Pons (tissue), 1 donor: ENCODE measurements around the gene BTBD16.

Experiments
- DNase-seq: peaks from one replicate; pipeline ENCODE4 v3.0.0-alpha.2; 2016; ENCODE audit warnings: low spot score

BTBD16 gene

DNA sequence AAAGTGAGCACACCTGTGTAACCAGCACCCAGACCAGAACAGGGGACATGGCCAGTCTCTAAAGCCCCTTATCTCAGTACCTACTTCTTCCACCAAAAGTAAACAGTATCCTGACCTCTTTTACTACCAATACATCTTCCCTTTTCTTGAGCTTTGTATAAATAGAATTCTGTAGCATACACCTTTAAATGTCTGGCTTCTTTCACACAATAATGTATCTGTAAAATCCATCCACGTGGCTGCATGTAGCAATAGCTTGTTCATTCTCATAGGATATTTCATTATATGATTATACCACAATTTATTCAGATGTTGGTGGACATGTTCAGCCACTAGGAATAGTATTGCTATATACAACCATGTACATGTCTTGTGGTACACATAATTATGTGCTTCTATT, 40.6 kb downstream of the BTBD16 start:
- DNase-seq, result no peak

DNA sequence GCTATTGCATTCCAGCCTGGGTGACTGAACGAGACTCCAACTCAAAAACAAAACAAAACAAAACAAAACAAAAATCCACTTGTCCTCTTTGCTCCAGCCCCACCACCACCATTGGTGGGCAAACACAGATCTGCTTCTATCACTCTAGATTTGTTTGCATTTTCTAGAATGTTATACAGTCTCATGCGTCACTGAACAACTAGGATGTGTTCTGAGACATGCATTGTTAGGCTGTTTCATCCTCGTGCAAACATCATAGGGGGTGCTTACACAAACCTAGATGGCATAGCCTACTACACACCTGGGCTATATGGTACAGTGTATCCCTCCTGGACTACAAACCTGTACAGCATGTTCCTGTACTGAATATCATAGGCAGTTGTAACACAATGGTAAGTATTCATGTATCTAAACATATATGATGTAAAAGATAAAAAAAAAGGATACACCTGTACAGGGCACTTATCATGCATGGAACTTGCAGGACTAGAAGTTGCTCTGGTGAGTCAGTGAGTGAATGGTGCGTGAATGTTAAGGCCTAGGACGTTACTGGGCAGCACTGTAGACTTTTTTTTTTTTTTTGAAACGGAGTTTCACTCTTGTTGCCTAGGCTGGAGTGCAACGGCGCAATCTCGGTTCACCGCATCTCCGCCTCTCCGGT, 45.3 kb downstream of the BTBD16 start:
- DNase-seq, result no peak

DNA sequence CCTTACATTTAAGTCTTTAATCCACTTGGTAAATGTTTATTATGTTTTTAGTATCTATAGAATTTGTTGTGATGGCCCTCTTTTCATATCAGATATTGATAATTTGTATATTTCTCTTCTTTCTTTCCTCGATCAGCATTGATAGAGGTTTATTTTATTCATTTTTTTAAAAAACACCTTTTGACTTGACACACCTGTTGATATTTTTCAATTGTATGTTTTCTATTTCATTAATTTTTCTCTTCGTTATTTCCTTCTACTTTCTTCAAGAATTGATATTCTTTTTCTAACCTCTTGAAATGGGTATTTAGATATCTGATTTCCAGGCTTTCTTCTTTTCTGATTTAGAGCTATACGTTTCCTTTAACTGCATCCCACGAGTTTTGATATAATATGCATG, 50.9 kb downstream of the BTBD16 start:
- no peak for DNase-seq

DNA sequence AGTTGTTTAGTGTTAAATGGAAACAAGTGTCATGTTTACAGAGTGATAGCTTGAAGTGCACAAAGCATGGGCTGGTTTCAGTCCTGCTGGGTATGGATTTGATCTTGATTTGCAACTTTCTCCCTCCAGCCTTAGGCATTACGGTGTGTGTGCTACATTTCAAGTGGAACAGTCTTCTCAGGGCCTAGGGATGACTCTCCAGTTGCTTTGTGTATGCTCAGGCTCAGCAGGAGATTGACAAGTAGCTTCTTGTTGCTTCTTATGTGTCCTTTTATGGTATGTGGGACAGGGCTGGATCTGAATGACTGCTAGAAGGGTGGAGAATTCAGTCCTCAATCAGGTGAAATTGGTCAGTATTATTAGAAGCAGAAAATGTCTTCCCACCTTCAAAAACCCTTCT, 52.1 kb downstream of the BTBD16 start:
- no peak for DNase-seq

DNA sequence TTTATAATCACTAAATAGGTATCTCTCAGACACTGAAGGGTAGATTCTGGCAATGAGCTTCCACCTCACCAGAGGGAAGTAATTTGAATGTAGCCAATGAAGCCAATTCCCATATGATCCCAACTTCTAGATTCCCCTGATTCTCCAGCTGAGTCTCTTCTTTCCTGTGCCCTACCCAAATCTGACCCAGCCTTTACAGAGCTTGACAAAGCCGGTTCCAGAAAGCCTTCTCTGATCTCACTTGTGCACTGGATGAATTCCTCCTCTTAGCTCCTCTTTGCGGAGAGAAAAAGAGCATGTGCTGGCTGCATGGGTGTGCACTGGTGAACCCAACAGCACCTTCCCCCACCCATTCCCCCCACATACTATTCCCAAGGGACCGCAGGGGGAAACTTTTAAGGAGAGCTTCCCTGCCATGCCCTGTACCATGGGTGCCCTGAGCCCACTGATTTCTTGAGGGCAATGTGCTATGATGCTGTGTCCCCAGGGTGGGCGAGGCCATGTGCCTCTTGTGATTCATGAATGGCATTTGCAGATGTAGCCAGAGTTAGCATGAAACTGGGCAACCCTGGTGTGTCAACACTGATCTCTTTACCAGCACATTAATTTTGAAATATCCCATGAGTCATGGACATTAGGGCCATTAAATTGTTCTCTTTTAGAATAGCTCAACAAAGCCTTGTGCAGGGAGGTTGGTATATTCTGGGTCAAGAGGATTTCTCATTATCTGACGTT, 53.0 kb downstream of the BTBD16 start:
- no peak for DNase-seq

DNA sequence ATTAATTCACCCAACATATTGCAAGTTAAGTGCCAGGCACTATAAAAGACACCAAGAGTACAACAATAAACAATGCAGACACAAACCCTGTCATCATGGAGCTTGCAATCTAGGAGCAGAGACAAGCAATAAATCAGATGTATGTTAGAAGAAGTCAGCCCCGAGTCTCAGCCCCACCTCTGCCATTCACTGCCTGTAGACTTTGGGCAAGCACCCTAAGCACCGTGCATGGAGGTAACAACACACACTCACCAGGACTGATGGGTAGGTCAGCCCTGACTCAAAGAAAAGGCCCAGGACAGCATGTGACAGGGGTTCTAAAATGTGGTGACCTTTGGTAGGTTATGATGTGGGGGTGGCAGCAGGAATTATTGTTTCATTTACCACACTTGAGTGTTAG, 54.1 kb downstream of the BTBD16 start:
- DNase-seq, result no peak

DNA sequence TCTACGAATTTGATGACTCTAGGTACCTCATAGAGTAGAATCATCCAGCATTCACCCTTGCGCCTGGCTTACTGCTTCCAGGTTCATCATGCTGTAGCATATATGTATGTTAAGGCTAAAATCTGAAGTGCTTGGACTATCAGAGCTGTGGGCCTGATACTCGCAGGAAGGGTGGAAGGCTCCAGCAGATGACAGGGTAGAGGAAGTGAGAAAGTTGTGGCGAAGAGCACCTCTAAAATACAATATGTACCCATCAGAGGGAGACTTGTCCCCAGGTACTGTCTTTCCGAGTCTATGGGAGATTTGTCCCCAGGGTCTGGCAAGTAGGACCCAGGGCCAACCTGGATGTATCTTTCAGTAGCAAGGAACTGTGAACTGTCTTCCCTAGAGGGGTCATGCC, 55.3 kb downstream of the BTBD16 start:
- DNase-seq, result no peak

DNA sequence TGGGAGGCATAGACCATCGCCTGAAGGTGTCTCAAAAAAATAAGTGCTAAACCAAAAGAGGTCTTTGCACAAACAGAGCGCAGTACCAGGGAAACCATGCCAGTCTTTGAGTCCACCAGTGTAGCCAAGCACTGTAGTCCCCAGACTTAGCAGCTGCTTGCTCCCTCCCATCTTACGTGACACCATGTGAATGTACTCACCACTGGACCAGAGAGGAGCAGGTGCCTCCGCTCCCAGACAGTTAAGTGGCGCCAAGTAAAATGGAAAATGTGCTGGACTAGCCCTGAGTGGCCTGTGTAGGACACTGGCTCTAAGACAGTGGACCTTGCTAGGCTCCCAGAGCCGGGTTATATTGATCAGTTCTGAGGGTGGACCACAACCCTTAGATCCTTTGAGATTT, 55.7 kb downstream of the BTBD16 start:
- no peak for DNase-seq

DNA sequence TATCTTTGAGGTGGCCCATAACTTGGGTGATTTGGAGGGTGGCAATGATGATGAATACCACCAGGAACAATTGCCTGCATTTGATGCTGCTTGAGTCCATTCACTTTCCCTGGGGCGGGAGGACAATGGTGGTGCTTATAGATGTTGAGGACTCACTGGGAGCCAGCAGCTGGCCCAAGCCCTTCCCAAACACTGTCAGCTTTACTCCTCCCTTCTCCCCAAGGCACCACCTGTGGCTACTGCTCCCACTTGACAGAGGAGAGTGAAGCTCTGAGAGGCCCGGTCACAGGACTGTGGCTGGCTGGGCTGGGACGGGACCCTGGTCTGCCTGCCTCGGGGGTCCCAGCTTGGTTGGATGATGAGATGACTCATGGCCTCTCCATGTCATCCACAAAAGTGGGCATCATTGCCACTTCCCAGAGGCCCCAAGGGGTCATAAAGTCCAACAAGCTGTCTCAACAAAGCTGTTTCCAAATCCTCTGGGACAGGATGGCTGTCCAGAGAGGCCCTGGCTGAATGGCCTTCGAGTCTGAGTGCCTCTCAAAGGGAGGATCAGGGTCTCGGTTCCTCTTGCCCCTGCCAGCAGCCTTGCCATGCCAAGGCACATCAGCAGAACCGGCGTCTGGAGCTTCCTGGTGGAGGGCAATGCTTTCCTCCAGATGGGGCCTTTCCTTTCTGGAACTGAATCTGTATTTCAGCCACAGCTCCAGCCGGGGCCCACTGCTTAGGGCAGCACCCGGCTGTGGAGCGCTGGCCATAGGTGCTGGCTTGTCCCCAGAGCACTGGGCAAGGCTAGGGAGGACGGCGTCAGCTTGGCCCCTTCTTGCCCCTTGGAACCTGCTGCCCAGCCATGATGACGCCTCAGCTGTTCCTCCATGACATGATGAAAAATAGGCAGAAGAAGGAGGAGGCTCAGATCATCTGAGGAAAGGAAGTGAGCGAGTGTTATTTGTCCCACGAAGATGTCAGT, 56.4 kb downstream of the BTBD16 start:
- no peak for DNase-seq

DNA sequence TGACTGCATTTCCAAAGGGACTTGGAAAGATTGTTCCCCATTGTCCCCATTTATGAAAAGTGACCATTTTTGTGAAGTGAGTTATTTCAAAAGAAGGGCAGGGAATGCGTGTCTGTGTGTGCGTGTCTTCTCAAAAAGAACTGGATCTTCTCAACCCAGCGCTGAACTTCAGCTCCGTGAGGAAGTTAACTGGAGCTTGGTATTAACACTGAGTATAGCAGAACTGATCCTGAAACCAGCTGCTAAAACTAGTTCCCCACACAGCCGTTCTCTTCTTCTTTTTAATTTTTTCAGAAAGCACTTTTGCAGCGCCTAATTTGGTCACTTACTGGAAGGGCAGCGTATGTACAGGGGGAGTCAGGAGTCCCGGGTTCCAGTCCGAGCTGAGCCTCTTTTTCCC, 57.6 kb downstream of the BTBD16 start:
- no peak for DNase-seq

DNA sequence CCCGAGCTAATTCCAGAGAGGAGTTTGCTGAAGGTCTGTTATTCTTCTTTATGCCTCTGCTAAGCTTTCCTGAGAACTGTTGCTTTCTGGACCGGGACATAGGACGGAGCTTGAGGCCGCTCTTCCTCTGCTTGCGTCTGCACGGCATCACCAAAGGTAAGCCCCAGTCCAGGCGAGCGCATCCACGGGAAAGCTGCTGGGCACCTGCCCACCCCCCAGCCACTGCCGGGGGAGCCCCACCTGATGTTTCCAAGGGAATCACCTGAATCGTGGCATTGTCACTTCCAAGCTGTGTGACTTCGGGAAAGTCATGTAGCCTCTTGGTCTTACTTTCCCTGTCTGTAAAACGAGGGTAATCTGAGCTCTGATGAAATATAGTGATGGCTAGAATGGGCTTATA, 58.3 kb downstream of the BTBD16 start:
- no peak for DNase-seq

DNA sequence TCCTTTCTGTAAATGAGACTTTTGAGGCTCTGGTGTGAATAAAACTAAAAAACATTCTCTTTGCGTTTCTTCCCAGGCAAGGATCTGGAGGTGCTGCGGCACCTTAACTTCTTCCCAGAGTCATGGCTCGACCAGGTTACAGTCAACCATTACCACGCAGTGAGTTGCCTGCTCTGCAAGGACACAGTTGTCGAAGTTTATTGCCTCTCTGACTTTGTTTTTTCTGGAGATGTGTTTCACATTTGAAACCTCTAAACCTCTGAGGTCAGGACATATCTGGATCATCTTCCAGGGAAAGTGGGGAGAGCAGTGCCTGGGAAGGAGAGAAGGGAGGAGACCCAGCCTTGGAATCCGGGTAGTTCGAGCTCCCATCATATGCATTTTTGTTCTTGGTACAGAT, 60.0 kb downstream of the BTBD16 start:
- DNase-seq, result no peak

DNA sequence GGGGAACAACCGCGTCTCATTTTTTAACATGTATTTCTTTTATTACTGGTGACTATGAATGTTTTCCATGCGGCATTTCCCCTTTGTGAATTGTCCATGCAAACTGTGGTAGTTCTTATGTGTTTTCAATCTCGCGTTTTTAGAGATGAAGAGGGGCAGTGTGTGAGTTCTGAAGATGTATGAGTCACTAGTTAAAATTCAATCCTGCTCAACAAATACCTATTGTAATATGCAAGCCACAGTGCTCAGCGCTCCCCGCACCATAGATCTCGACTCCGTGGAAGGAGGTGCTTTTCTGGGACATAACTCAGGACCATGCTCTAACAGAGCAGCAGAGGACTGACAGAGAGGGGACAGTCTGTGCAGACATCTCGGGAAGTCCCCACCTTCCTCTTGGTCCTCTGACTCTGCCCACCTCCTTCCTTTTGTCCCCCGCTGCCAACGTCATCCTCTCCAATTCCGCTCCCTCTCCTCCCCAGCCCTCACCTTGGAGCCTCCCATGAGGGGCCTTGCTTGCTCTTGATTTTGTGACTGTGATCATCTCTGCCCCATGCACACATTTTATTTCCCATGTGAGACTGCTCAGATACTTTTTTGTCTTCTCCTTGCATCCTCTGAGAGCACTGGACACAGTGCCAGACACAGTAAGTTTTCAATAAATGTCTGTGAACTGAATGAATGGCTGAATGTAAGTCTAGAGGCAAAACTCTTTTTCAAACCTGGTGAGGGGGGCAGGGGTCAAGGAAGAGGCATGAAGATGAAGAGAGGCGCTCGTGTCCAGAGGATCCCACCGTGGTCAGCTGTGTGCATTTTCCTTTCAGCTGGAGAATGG, 60.7 kb downstream of the BTBD16 start:
- peak; percentile 97 for DNase-seq

DNA sequence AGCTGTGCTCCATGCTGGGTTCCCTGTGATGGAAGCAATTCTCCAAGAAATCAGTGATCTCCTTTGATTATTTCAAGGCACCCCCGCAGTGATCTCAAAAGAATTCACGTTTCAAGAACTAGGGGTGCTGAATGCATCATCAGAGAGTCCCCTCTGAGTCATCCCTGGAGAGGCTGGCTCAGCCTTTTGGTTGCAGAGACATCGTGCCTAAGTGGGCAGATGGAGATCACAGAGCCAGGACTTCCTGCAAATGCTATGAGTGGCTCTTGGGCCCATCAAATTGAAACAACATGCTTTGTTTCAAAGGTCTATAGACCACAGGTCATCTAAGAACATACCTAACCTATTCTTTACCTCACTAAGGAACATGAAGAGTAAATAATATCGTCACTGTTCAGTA, 61.9 kb downstream of the BTBD16 start:
- DNase-seq, result no peak

DNA sequence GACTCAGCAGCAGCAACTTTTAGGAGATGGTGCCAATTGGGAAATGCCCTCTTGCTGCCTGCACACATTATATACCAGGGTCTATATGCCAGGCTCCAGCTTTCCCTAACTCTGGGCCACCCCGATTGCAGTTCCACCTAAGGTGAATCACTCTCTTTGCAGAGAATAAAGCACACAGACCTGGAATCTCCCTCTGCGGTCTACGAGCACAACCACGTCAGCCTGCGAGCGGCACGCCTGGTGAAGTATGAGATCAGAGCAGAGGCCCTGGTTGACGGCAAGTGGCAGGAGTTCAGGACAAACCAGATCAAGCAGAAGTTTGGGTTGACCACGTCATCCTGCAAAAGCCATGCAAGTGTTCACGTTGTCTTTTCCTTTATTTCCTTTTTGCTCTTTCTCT, 65.2 kb downstream of the BTBD16 start:
- DNase-seq, result no peak

DNA sequence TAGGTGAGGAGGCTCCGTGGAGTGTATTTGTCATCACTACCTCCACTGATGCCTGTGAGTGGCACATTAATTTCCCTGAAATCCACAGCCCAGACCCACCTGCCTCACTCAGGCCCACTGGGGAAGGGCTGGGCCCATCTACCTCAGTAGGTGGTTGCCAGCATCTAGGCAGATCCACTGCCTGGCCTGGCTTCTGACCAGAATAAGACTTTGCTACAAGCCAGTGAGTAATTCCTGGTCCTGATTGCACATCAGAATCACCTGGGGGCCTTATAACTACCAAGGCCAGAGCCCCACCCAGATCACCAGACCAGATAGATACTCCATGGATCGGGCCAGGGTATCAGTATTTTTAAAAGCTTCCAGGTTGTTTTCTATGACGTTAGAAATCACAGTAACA, 65.9 kb downstream of the BTBD16 start:
- no peak for DNase-seq

DNA sequence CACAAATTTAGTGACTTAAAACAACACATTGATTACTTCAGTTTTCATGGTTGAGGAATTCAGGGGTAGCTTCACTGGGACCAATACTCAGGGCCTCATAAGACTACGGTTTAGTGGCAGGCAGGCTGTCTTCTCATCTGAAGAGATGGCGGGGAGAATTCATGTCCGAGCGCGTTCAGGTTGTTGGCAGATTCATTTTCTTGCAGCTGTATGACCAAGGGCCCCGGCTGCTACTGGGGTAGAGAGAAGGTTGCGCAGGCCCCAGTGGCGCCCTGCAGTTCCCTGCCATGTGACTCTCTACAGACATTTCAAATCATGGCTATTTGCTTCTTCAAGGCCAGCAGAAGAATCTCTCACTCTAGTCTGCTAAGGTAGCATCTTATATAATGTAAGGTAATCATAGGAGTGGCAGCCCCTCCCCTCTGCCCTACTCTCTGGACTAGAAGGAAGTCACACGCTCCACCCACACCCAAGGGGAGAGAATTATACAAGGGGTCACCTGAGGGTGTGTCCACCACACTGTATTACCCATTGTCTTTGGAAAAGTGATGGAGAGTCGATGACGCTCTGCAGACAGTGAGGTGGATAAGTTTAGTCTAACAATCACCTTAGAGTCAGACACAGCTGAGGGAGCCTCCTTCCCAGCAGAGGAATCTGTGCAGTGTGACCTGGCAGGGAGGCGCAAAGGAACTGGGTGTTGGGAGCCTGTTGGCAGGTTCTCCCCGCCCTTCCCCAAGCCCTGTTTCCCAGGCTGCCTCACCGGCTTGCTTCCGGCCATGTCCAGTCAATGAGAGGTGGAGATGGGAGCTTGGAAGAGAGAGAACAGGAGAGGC, 67.7 kb downstream of the BTBD16 start:
- DNase-seq, result no peak

DNA sequence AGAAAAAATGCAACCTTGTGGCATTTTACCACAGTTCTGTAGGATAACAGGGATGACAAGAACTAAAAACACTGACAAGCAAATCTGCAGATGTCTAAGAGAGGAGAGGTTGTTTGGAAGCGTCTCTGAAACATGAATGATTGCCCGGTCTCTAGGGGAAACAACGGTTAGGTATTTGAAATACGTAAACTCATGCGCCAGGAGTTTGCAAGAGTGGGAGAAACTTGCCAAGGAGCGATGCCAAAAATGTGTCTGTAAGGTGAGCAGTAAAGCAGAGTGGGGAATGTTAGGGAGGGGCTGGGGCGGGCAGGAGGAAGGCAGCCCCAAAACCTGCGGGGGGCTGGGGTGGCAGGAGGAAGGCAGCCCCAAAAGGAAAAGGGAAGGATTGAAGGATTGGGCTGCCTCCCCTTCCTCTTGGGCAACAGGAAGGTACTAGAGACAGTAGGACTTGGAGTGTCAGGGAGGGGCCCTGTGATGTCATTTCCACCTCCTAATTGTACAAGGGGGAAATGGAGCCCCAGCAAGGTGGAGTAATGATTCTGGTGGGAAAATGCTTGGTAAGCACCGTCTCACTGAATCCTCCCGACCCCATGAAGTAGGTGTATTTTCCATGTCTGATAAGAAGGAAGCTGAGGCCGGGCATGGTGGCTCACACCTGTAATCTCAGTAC, 70.2 kb downstream of the BTBD16 start:
- DNase-seq, result no peak

DNA sequence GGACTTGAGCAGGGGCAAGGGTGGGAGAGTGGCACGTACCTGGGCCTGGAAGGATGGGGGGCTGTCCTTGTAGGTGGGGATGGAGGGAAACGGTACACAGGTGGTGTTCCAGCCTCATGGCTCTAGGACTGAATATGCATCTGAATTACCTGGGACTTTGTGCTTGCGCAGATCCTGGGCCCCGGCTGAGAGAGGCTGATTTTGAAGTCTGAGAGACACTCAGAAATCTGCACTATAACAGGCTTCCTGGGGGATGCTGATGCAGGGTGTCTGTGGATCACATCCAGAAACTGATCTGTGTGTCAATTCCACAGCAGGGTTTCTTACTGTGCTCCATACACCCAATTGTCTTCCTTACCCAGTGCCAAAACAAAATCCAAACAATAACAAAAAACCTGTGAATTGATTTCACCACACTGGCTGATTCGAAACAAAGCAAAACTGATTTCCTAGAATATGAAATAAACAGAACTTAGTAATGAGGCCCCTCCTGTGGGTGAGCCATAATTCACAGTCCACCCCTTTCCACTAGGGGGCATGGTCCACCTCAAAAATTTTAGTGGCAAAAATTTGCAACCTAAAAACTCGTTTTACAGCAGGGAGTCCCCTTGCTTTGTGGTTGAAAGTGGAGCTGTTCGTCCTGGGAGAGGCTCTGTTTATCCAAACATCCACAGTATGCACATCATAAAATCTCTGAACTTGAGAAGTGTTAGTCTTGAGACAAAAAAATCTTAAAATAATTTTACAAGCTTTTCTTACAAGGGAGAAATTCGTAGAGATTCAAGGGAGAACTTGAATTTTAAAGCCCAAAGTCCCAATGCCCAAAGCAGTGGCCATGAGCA, 71.4 kb downstream of the BTBD16 start:
- DNase-seq, result peak; percentile 90
